Stimulated activated CD8-positive, alpha-beta memory T cell treated with anti-CD3 and anti-CD28 coated beads, Interleukin-12 subunit alpha, Interleukin-12 subunit beta, amount 100 ng/mL, for 4 hours (primary cell): ENCODE measurements around the gene PKD1L1.
"Not testable (repeated sequence)": the region's sequence is repeated elsewhere in the genome, so short reads cannot be mapped to it uniquely, and the experiment has no call there.

Experiments
- DNase-seq: peaks from one replicate; pipeline ENCODE4 v3.0.0-alpha.2; 2020; ENCODE audit warnings: low read depth

The PKD1L1 gene

GRCh38 chr7:47954231-47954911 is 6.1 kb upstream of the PKD1L1 start:
- no peak for DNase-seq

- DNase-seq: no peak
These were observed 5.6 kb upstream of the PKD1L1 start for GRCh38 chr7:47953822-47954221.

- no peak for DNase-seq
These were observed 4.0 kb upstream of the PKD1L1 start for GRCh38 chr7:47952224-47952623.

GRCh38 chr7:47951374-47951773 is 3.1 kb upstream of the PKD1L1 start:
- DNase-seq: no peak

- DNase-seq: no peak
These were observed 2.4 kb upstream of the PKD1L1 start for GRCh38 chr7:47950714-47951113.

- DNase-seq: no peak
These were observed 1.4 kb upstream of the PKD1L1 start for GRCh38 chr7:47949703-47950102.

- no peak for DNase-seq
These were observed 914 bp downstream of the PKD1L1 start for GRCh38 chr7:47947355-47947749.

GRCh38 chr7:47946581-47947354 is 1.5 kb downstream of the PKD1L1 start:
- DNase-seq: no peak

- peak; percentile 44 for DNase-seq
These were observed 2.8 kb downstream of the PKD1L1 start for GRCh38 chr7:47945261-47946015.

- no peak for DNase-seq
These were observed 3.6 kb downstream of the PKD1L1 start for GRCh38 chr7:47944536-47945260.

GRCh38 chr7:47943676-47944474 is 4.4 kb downstream of the PKD1L1 start:
- no peak for DNase-seq

GRCh38 chr7:47942651-47943050 is 5.6 kb downstream of the PKD1L1 start:
- DNase-seq: not testable (repeated sequence)

GRCh38 chr7:47942132-47942531 is 6.1 kb downstream of the PKD1L1 start:
- no peak for DNase-seq

GRCh38 chr7:47941136-47941844 is 7.0 kb downstream of the PKD1L1 start:
- DNase-seq: no peak

GRCh38 chr7:47940088-47941013 is 7.9 kb downstream of the PKD1L1 start:
- no peak for DNase-seq

GRCh38 chr7:47939425-47940036 is 8.7 kb downstream of the PKD1L1 start:
- DNase-seq: no peak

GRCh38 chr7:47938574-47939165 is 9.6 kb downstream of the PKD1L1 start:
- no peak for DNase-seq

- no peak for DNase-seq
These were observed 10.3 kb downstream of the PKD1L1 start for GRCh38 chr7:47937711-47938573.
